OCI-LY1 (cell line): Measurements from ENCODE around the gene GDE1.

Experiments used
- H2AFZ ChIP-seq: fragments of 200-600 bp; sonication (generic), shearing (Covaris generic); 2 replicates; pipeline ENCODE4 v1.6.0; 2014; ENCODE audit warnings: antibody characterized with exemption, mild to moderate bottlenecking, low read length
- H3F3A ChIP-seq: fragments of 200-600 bp; sonication (generic), shearing (Covaris generic); 2 replicates; pipeline ENCODE4 v1.6.0; 2014; ENCODE audit warnings: mild to moderate bottlenecking, antibody characterized with exemption, low read length, moderate library complexity; ENCODE audit not compliant: insufficient read depth
- H3K27ac ChIP-seq: fragments of 200-600 bp; sonication (generic); 2 replicates; pipeline ENCODE4 v1.5.1; 2014; ENCODE audit warnings: low read length, mixed run types, mild to moderate bottlenecking, low read depth; ENCODE audit not compliant: poor library complexity, severe bottlenecking
- H3K27me3 ChIP-seq: fragments of 200-600 bp; sonication (generic); 2 replicates; pipeline ENCODE4 v1.6.0; 2014; ENCODE audit warnings: antibody characterized with exemption, mild to moderate bottlenecking, low read length, moderate library complexity; ENCODE audit not compliant: insufficient read depth
- H3K36me3 ChIP-seq: fragments of 200-600 bp; sonication (generic); 2 replicates; pipeline ENCODE4 v1.6.1; 2014; ENCODE audit warnings: mild to moderate bottlenecking, antibody characterized with exemption, low read length, moderate library complexity, mixed read lengths; ENCODE audit not compliant: insufficient read depth
- H3K4me1 ChIP-seq: fragments of 200-600 bp; sonication (generic); 2 replicates; pipeline ENCODE4 v1.5.1; 2014; ENCODE audit warnings: mild to moderate bottlenecking, low read length, moderate library complexity; ENCODE audit not compliant: insufficient read depth, severe bottlenecking
- H3K4me2 ChIP-seq: fragments of 200-600 bp; sonication (generic), shearing (Covaris generic); 2 replicates; pipeline ENCODE4 v1.6.1; 2014; ENCODE audit warnings: low read length
- H3K4me3 ChIP-seq: fragments of 200-600 bp; sonication (generic); 2 replicates; pipeline ENCODE4 v1.5.1; 2014; ENCODE audit warnings: low read length, low read depth, mild to moderate bottlenecking, mixed read lengths; ENCODE audit not compliant: poor library complexity, severe bottlenecking
- H3K79me2 ChIP-seq: fragments of 200-600 bp; shearing (Covaris generic); 2 replicates; pipeline ENCODE4 v1.6.1; 2016; ENCODE audit warnings: mixed run types, low read length, mixed read lengths; ENCODE audit not compliant: insufficient read depth
- H3K9ac ChIP-seq: fragments of 200-600 bp; sonication (generic), shearing (Covaris generic); 2 replicates; pipeline ENCODE4 v1.6.1; 2014; ENCODE audit warnings: mild to moderate bottlenecking, low read length, mixed read lengths
- H3K9me2 ChIP-seq: fragments of 200-600 bp; sonication (generic), shearing (Covaris generic); 2 replicates; pipeline ENCODE4 v1.6.1; 2014; ENCODE audit warnings: low read depth, mild to moderate bottlenecking, low read length, mixed read lengths
- H3K9me3 ChIP-seq: fragments of 200-600 bp; shearing (Covaris generic); 2 replicates; pipeline ENCODE4 v1.6.1; 2014; ENCODE audit warnings: low read length, mixed read lengths
- H4K20me1 ChIP-seq: fragments of 200-600 bp; sonication (generic), shearing (Covaris generic); 2 replicates; pipeline ENCODE4 v1.6.0; 2016; ENCODE audit warnings: mild to moderate bottlenecking, low read length; ENCODE audit not compliant: insufficient read depth
- EZH2 ChIP-seq: fragments of 200-600 bp; sonication (generic), shearing (Covaris generic); IDR thresholded peaks from 2 replicates; pipeline ENCODE4 v1.8.0; 2017; ENCODE audit warnings: borderline replicate concordance, mixed run types, mild to moderate bottlenecking, antibody characterized with exemption, low read length, moderate library complexity, mixed read lengths
- TF ChIP-seq, protein P1 (sequence below): fragments of 200-600 bp; sonication (generic), shearing (Covaris generic); IDR thresholded peaks from 2 replicates; pipeline ENCODE4 v1.5.1; 2017; ENCODE audit warnings: mild to moderate bottlenecking, antibody characterized with exemption, low read length, moderate library complexity, mixed read lengths

GDE1 gene

DNA sequence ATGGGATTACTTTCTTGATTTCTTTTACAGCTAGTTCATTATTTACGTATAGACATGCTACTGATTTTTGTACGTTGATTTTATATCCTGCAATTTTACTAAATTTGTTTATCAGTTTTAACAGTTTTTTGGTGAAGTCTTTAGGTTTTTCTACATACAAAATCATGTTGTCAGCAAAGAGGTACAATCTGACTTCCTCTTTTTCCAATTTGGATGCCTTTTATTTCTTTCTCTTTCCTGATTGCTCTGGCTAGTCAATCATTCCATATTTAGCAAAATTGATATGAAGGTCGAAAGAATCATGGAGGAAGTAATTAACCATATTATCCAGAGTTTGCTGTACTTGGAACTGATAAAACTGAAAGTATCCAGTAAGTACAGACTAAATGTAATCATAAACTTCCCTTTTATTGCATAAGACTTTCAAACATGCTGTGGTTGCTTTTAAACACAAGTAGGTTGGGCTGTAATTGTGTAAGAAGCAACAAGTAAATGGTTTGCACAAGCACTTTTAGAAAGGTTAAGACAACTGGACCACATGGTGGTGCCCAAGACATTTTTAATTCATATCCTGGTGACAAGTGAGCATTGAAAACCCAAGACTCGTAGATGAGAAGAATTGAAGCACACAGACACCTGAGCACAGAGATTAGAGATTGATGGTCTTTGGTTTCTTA, 8.4 kb downstream of the GDE1 start:
- Histone ChIP-seq H3K79me2 (no peaks in the 10 kb centered on the region), H3K9ac (no peak overlapping the region), H3K27ac (no peak overlapping the region), H3K9me3 (no peaks in the 10 kb centered on the region), H4K20me1 (no peaks in the 10 kb centered on the region), H3K9me2 (no peaks in the 10 kb centered on the region), H3K4me3 (no peak overlapping the region), H3K27me3 (no peaks in the 10 kb centered on the region), H3K36me3 (peaks cover 79% of the 10 kb centered on the region), H2AFZ (no peak overlapping the region), H3K4me1 (peaks cover 2% of the 10 kb centered on the region), H3F3A (no peaks in the 10 kb centered on the region), H3K4me2 (no peak overlapping the region)
- no peak for TF ChIP-seq EZH2
- TF ChIP-seq, protein P1, sequence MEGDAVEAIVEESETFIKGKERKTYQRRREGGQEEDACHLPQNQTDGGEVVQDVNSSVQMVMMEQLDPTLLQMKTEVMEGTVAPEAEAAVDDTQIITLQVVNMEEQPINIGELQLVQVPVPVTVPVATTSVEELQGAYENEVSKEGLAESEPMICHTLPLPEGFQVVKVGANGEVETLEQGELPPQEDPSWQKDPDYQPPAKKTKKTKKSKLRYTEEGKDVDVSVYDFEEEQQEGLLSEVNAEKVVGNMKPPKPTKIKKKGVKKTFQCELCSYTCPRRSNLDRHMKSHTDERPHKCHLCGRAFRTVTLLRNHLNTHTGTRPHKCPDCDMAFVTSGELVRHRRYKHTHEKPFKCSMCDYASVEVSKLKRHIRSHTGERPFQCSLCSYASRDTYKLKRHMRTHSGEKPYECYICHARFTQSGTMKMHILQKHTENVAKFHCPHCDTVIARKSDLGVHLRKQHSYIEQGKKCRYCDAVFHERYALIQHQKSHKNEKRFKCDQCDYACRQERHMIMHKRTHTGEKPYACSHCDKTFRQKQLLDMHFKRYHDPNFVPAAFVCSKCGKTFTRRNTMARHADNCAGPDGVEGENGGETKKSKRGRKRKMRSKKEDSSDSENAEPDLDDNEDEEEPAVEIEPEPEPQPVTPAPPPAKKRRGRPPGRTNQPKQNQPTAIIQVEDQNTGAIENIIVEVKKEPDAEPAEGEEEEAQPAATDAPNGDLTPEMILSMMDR: no peak

DNA sequence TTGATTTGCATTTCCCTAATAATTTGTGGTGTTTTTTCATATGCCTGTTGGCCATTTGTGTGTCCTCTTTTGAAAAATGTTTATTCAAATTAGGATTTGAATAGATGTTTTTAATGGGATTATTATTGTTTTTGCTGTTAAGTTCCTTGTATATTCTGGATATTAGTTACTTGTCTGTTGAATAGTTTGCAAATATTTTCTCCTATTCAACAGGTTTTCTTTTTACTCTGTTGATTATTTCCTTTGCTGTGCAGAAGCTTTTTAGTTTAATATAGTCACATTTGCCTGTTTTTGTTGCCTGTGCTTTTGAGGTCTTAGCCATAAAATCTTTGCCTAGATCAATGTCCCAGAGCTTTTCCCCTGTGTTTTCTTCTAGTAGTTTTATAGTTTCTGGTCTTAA, 9.6 kb downstream of the GDE1 start:
- Histone ChIP-seq H3K9me2 (no peaks in the 10 kb centered on the region), H3F3A (no peaks in the 10 kb centered on the region), H3K4me3 (no peak overlapping the region), H3K9ac (no peak overlapping the region), H3K79me2 (no peaks in the 10 kb centered on the region), H3K4me2 (no peak overlapping the region), H3K27me3 (no peaks in the 10 kb centered on the region), H3K4me1 (no peaks in the 10 kb centered on the region), H3K36me3 (peaks cover 87% of the 10 kb centered on the region), H3K9me3 (no peaks in the 10 kb centered on the region), H2AFZ (no peak overlapping the region), H4K20me1 (no peaks in the 10 kb centered on the region), H3K27ac (no peak overlapping the region)
- TF ChIP-seq, protein P1: no peak
- TF ChIP-seq EZH2: no peak

DNA sequence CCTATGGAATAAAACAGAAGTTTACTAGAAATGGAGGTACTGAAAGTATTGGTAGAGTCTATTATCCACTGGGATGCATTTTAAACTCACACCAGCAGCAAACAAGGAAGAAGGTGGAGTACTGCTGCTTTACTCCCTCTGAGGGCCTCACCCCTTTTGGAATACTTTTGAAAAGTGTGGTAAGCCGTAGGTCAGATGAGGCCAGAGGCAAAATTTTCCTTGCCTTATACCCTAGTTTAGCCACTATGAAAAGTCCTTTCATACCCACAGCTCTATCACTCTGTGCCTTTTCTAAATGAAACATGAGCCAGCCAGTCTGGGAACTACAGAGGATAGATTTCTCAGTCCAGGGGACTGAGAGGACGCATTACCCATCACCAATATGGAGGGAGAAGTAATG, 14.0 kb downstream of the GDE1 start:
- no peak for TF ChIP-seq EZH2
- TF ChIP-seq, protein P1: no peak
- Histone ChIP-seq H3K4me1 (no peaks in the 10 kb centered on the region), H3K9ac (no peak overlapping the region), H3K36me3 (peaks cover 79% of the 10 kb centered on the region), H3K9me3 (no peaks in the 10 kb centered on the region), H3K79me2 (no peaks in the 10 kb centered on the region), H3K4me3 (no peak overlapping the region), H3K27me3 (no peaks in the 10 kb centered on the region), H3F3A (no peaks in the 10 kb centered on the region), H4K20me1 (no peaks in the 10 kb centered on the region), H2AFZ (no peak overlapping the region), H3K4me2 (no peak overlapping the region), H3K9me2 (no peaks in the 10 kb centered on the region), H3K27ac (no peak overlapping the region)
